Liver (tissue), 9 donors: ENCODE data around the gene EPN3. TPM values are rescaled to one million over a fixed set of nuclear protein-coding genes. Genes with fewer than 3 reads are reported as not detected.

ENCODE experiments used
- DNase-seq: peaks from one replicate; pipeline ENCODE4 v3.0.0-alpha.2; 2017; ENCODE audit warnings: low spot score
- H3K27ac ChIP-seq, 2 donors: one replicate each; pipeline ENCODE4 v1.7.0; 2013; ENCODE audit warnings: inconsistent platforms in 2 of 2, low read length in 2 of 2, control low read depth in 1 of 2, low read depth in 1 of 2, mild to moderate bottlenecking in 1 of 2
- H3K27me3 ChIP-seq, 4 donors: one replicate each; pipeline versions ENCODE4 v1.6.1 to v1.7.0; 2013; ENCODE audit warnings: low read length in 3 of 4, inconsistent platforms in 1 of 4, mild to moderate bottlenecking in 1 of 4, moderate library complexity in 1 of 4; ENCODE audit not compliant: control insufficient read depth in 4 of 4, insufficient read depth in 4 of 4
- H3K36me3 ChIP-seq, 4 donors: one replicate each; pipeline versions ENCODE4 v1.6.1 to v1.7.0; 2013; ENCODE audit warnings: low read length in 3 of 4, mild to moderate bottlenecking in 3 of 4, low read depth in 1 of 4, moderate library complexity in 1 of 4; ENCODE audit not compliant: control insufficient read depth in 4 of 4, insufficient read depth in 3 of 4
- H3K4me1 ChIP-seq, 4 donors: one replicate each; pipeline versions ENCODE4 v1.6.1 to v1.7.0; 2013; ENCODE audit warnings: low read length in 3 of 4, mild to moderate bottlenecking in 3 of 4, moderate library complexity in 1 of 4; ENCODE audit not compliant: control insufficient read depth in 4 of 4, insufficient read depth in 4 of 4
- H3K4me3 ChIP-seq, 3 donors: one replicate each; pipeline versions ENCODE4 v1.6.1 to v1.7.0; 2013; ENCODE audit warnings: low read length in 3 of 3, control low read depth in 1 of 3, low read depth in 1 of 3, mild to moderate bottlenecking in 1 of 3
- H3K9ac ChIP-seq, 2 donors: one replicate each; pipeline ENCODE4 v1.7.0; 2013; ENCODE audit warnings: low read length in 2 of 2, mild to moderate bottlenecking in 2 of 2, moderate library complexity in 2 of 2, control low read depth in 1 of 2, low read depth in 1 of 2
- H3K9me3 ChIP-seq, 4 donors: one replicate each; pipeline versions ENCODE4 v1.6.1 to v1.7.0; 2013; ENCODE audit warnings: low read length in 3 of 4; ENCODE audit not compliant: control insufficient read depth in 4 of 4
- ATF3 ChIP-seq: IDR thresholded peaks from 2 replicates; pipeline ENCODE4 v1.6.1; 2016; ENCODE audit warnings: antibody characterized with exemption
- FOXA1 ChIP-seq: IDR thresholded peaks from 2 replicates; pipeline ENCODE4 v1.6.1; 2016; ENCODE audit warnings: antibody characterized with exemption
- FOXA2 ChIP-seq: IDR thresholded peaks from 2 replicates; pipeline ENCODE4 v1.6.1; 2016; ENCODE audit warnings: antibody characterized with exemption
- GABPA ChIP-seq, 2 donors: IDR thresholded peaks in 1 of 2; conservative IDR thresholded peaks in 1 of 2; 2 replicates each; pipeline ENCODE4 v1.6.1; 2016; ENCODE audit warnings: antibody characterized with exemption in 2 of 2, mild to moderate bottlenecking in 1 of 2, moderate library complexity in 1 of 2
- HNF4A ChIP-seq, 2 donors: conservative IDR thresholded peaks; 2 replicates each; pipeline ENCODE4 v1.6.1; 2016; ENCODE audit warnings: antibody characterized with exemption in 2 of 2, mild to moderate bottlenecking in 2 of 2
- HNF4G ChIP-seq: IDR thresholded peaks from 2 replicates; pipeline ENCODE4 v1.6.1; 2016; ENCODE audit warnings: antibody characterized with exemption
- JUND ChIP-seq, 2 donors: IDR thresholded peaks; 2 replicates each; pipeline ENCODE4 v1.6.1; 2016; ENCODE audit warnings: antibody characterized with exemption in 2 of 2
- MAX ChIP-seq: IDR thresholded peaks from 2 replicates; pipeline ENCODE4 v1.6.1; 2016; ENCODE audit warnings: antibody characterized with exemption
- NR2F2 ChIP-seq: IDR thresholded peaks from 2 replicates; pipeline ENCODE4 v1.6.1; 2016; ENCODE audit warnings: antibody characterized with exemption
- RAD21 ChIP-seq, 2 donors: IDR thresholded peaks; 2 replicates each; pipeline ENCODE4 v1.6.1; 2016; ENCODE audit warnings: antibody characterized with exemption in 2 of 2, mild to moderate bottlenecking in 2 of 2
- REST ChIP-seq: IDR thresholded peaks from 2 replicates; pipeline ENCODE4 v1.6.1; 2016; ENCODE audit warnings: antibody characterized with exemption, mild to moderate bottlenecking
- RXRA ChIP-seq, 2 donors: IDR thresholded peaks; 2 replicates each; pipeline ENCODE4 v1.6.1; 2017 to 2018; ENCODE audit warnings: antibody characterized with exemption in 2 of 2, mild to moderate bottlenecking in 1 of 2
- SP1 ChIP-seq: IDR thresholded peaks from 2 replicates; pipeline ENCODE4 v1.6.1; 2018; ENCODE audit warnings: antibody characterized with exemption, mild to moderate bottlenecking
- TAF1 ChIP-seq: conservative IDR thresholded peaks from 2 replicates; pipeline ENCODE4 v1.6.1; 2016; ENCODE audit warnings: antibody characterized with exemption, mild to moderate bottlenecking
- ZBTB33 ChIP-seq: IDR thresholded peaks from 2 replicates; pipeline ENCODE4 v1.6.1; 2016; ENCODE audit warnings: antibody characterized with exemption
- WGBS: extraction: QIAGEN DNeasy Blood & Tissue Kit; methylation state at CpG from one replicate; pipeline ENCODE4 v1.1.7; 2013; 5-methylcytosine and 5-hydroxymethylcytosine counted together
- polyA plus RNA-seq, 2 donors: library from polyadenylated mRNA; stranded (reverse) in 1 of 2; unstranded in 1 of 2; fragments of 200-250 nt in 1 of 2; fragments of >200 nt in 1 of 2; fragmentation: Nextera tagmentation in 1 of 2; extraction: Ambion mirVana in 1 of 2; gene quantifications; one replicate each; pipeline versions ENCODE4 v1.2.1 to v1.2.3, GENCODE V29; 2013 to 2015
- total RNA-seq, 2 donors: library from RNA; depleted of rRNA; stranded (reverse); fragments of >200 nt; gene quantifications; one replicate each; pipeline ENCODE4 v1.2.3, GENCODE V29; 2014
- TF ChIP-seq, protein P1 (sequence below): fragments of 150-350 bp; IDR thresholded peaks from 2 replicates; pipeline ENCODE4 v1.5.1; 2017; ENCODE audit warnings: improper control_type of control experiment, low read depth, low read length; ENCODE audit not compliant: missing input control
- donor health status: healthy.
- donor health status: healthy.
- donor health status: healthy.
- donor health status: healthy.
- donor health status: healthy.

EPN3 gene
- total and polyA plus RNA-seq, 4 donors = 0.06 to 0.51 (median 0.33) TPM; not detected in 1

- Histone ChIP-seq H3K27me3 (peaks cover 0 to 2% (median 0%) of the 10 kb centered on the region in 4 donors), H3K36me3 (no peaks in the 10 kb centered on the region), H3K27ac (no peak overlapping the region), H3K4me3 (no peak overlapping the region), H3K9ac (no peak overlapping the region), H3K4me1 (no peaks in the 10 kb centered on the region), H3K9me3 (no peaks in the 10 kb centered on the region)
- TF ChIP-seq, protein P1, sequence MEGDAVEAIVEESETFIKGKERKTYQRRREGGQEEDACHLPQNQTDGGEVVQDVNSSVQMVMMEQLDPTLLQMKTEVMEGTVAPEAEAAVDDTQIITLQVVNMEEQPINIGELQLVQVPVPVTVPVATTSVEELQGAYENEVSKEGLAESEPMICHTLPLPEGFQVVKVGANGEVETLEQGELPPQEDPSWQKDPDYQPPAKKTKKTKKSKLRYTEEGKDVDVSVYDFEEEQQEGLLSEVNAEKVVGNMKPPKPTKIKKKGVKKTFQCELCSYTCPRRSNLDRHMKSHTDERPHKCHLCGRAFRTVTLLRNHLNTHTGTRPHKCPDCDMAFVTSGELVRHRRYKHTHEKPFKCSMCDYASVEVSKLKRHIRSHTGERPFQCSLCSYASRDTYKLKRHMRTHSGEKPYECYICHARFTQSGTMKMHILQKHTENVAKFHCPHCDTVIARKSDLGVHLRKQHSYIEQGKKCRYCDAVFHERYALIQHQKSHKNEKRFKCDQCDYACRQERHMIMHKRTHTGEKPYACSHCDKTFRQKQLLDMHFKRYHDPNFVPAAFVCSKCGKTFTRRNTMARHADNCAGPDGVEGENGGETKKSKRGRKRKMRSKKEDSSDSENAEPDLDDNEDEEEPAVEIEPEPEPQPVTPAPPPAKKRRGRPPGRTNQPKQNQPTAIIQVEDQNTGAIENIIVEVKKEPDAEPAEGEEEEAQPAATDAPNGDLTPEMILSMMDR = no peak
- TF ChIP-seq JUND (IDR thresholded peaks at IDR 0.05) = no peak
- no peak for TF ChIP-seq REST
- no peak for TF ChIP-seq HNF4A (conservative IDR thresholded peaks at IDR 0.05)
- no peak for TF ChIP-seq ZBTB33
- TF ChIP-seq HNF4G = no peak
- TF ChIP-seq RXRA (IDR thresholded peaks at IDR 0.05) = no peak
- no peak for TF ChIP-seq RAD21 (IDR thresholded peaks at IDR 0.05)
- no peak for TF ChIP-seq MAX
- no peak for TF ChIP-seq ATF3
- no peak for TF ChIP-seq FOXA2
- TF ChIP-seq NR2F2 = no peak
- no peak for TF ChIP-seq FOXA1
- WGBS = 89% methylated on average over 7 of the region's 7 CpGs
- DNase-seq = no peak
These were observed 37.1 kb downstream of the EPN3 start for GRCh38 chr17:50569592-50569991.

GRCh38 chr17:50570032-50570431, 37.5 kb downstream of the EPN3 start:
- Histone ChIP-seq H3K27me3 (peaks cover 0 to 2% (median 0%) of the 10 kb centered on the region in 4 donors), H3K27ac (no peak overlapping the region), H3K36me3 (no peaks in the 10 kb centered on the region), H3K4me1 (no peaks in the 10 kb centered on the region), H3K9ac (no peak overlapping the region), H3K9me3 (no peaks in the 10 kb centered on the region), H3K4me3 (no peak overlapping the region)
- no peak for TF ChIP-seq GABPA (IDR thresholded peaks at IDR 0.05 in 1 of 2, conservative IDR thresholded peaks at IDR 0.05 in 1 of 2)
- TF ChIP-seq SP1 = no peak
- no peak for TF ChIP-seq HNF4A (conservative IDR thresholded peaks at IDR 0.05)
- no peak for TF ChIP-seq TAF1
- TF ChIP-seq ZBTB33 = no peak
- WGBS = 90% methylated on average over 8 of the region's 8 CpGs
- DNase-seq = no peak
